GM06990 (cell line): Measurements from ENCODE around the gene ACSBG1.

Experiments
- DNase-seq: peaks from one replicate; pipeline ENCODE4 v3.0.0-alpha.2; 2011; ENCODE audit not compliant: insufficient read length; ENCODE audit errors: extremely low read depth
- H3K27me3 ChIP-seq: replicated peaks from 2 replicates; pipeline ENCODE4 v1.6.0; 2011; ENCODE audit warnings: low read length; ENCODE audit not compliant: control insufficient read depth, insufficient read depth
- H3K36me3 ChIP-seq: 2 replicates; pipeline ENCODE4 v1.5.1; 2011; ENCODE audit warnings: low read length; ENCODE audit not compliant: control insufficient read depth, insufficient read depth
- H3K4me3 ChIP-seq: replicated peaks from 2 replicates; pipeline ENCODE4 v1.5.1; 2011; ENCODE audit warnings: low read depth, mild to moderate bottlenecking, control low read depth, low read length
- TF ChIP-seq, protein P1 (sequence below): IDR thresholded peaks from 2 replicates; pipeline ENCODE4 v1.5.1; 2011; ENCODE audit warnings: low read length, control low read depth, mild to moderate bottlenecking, inconsistent platforms; ENCODE audit not compliant: insufficient read depth, poor library complexity, severe bottlenecking

Gene ACSBG1

DNA sequence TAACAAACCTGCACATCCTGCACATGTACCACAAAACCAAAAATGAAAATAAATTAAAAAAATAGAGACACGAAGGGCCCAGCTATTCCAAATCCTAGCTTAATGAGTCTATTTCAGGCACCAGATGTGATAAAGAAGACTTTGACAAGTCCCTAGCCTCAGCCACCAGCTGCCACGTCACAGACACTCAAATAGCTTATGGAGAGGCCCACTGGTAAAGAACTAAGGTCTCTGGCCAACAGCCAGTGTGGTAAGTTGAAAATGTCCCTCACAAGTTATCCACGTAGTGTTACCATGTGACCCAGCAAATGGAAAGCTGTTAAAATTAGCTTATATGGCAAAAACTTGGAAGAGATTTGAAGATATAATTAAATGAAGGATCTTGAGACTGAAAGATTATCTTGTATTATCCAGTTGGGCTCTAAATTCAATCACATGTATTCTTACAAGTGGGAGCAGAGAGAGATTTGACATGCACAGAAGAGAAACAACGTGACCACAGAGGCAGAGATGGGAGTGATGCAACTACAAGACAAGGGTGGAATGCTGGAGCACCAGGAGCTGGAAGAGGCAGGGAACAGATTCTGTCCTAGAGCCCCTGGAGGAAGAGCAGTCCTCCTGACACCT is 10.9 kb downstream of the ACSBG1 start:
- Histone ChIP-seq H3K4me3 (no peak overlapping the region), H3K27me3 (no peaks in the 10 kb centered on the region), H3K36me3 (no peaks in the 10 kb centered on the region)
- DNase-seq, result no peak
- TF ChIP-seq, protein P1, sequence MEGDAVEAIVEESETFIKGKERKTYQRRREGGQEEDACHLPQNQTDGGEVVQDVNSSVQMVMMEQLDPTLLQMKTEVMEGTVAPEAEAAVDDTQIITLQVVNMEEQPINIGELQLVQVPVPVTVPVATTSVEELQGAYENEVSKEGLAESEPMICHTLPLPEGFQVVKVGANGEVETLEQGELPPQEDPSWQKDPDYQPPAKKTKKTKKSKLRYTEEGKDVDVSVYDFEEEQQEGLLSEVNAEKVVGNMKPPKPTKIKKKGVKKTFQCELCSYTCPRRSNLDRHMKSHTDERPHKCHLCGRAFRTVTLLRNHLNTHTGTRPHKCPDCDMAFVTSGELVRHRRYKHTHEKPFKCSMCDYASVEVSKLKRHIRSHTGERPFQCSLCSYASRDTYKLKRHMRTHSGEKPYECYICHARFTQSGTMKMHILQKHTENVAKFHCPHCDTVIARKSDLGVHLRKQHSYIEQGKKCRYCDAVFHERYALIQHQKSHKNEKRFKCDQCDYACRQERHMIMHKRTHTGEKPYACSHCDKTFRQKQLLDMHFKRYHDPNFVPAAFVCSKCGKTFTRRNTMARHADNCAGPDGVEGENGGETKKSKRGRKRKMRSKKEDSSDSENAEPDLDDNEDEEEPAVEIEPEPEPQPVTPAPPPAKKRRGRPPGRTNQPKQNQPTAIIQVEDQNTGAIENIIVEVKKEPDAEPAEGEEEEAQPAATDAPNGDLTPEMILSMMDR, result no peak

DNA sequence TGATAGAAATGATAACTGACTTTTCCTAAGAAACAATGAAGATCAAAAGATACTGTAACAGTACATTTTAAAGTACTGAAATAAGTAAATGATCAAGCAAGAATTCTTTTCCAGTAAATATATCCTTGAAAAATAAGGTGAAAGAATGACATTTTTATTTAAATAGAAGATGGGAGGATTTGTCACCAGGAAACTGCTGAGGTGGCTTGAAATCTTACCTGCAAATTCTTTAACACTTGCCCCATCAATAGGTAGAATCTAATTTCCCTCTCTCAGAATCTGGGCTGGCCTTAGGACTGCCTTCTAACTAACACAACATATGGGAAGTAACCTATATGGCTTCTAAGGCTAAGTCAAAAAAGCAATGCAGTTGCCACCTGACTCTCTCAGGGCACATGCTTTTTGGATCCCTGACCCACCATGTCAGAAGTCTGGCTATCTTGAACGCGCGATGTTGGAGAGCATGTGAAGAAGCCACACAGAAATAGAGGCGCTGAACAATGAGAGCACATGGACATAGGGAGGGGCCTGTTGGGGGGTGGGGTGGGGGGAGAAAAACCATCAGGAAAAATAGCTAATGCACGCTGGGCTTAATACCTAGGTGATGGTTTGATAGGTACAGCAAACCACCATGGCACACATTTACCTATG is 11.5 kb downstream of the ACSBG1 start:
- no peak overlapping the region for H3K4me3 ChIP-seq
- TF ChIP-seq, protein P1, result no peak
- no peak for DNase-seq
- no peaks in the 10 kb centered on the region for H3K27me3 ChIP-seq
- H3K36me3 ChIP-seq, result no peaks in the 10 kb centered on the region

DNA sequence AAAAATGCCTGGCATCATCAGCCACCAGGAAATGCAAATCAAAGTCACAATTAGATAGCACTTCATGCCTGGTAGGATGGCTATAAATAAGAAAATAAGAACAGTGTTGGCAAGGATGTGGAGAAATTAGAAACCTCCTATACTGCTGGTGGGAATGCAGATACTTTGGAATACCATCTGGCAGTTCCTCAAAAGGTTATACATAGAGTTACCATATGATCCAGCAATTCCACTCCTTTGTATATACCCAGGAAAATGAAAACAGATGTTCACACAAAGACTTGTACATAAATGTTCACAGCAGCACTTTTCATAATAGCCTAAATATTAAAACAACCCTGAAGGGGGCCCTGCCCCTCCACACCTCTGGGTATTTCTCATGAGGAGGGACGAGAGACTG is 13.7 kb downstream of the ACSBG1 start:
- Histone ChIP-seq H3K27me3 (no peaks in the 10 kb centered on the region), H3K36me3 (no peaks in the 10 kb centered on the region), H3K4me3 (no peak overlapping the region)
- DNase-seq, result no peak
- TF ChIP-seq, protein P1, result no peak

DNA sequence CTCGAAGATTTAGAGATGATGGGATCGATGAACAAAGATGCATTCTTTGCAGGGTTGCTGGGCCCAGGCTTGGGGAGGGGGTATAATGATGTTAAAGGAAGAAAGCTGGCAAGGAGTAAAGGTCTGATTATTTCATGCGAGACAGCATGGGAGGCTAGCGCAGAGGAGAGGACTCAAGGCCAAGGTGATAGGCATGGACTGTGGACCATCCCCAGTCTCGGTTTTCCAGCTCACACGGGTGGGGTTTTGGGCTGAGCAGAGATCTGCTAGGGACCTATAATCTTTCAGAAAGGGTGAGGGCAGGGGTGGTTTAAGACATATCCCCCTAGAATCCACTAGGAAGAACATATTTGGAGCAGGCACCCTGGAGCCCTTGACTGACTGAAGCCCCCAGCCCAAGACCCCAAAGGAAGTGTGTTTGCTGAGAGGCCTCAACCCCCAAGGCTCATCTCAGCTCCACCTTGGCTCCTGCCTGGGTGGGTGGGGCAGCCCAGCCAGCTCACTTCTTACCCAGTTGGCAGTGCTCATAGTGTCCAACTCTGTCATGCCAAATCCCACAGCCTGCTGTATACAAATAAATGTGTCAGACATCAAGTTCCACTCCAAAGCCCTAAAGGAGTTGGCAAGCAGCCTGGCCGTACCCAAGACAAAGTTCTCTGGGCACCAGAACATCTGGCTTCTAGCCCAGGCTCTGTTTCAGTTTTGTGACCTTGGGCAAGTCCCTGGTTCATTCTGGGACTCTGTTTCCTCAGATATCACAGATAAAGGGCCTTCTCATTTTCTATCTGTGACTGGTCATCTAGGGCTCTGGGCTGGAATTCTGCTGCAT is 17.9 kb downstream of the ACSBG1 start:
- DNase-seq, result no peak
- TF ChIP-seq, protein P1, result no peak
- Histone ChIP-seq H3K4me3 (no peak overlapping the region), H3K27me3 (no peaks in the 10 kb centered on the region), H3K36me3 (no peaks in the 10 kb centered on the region)

DNA sequence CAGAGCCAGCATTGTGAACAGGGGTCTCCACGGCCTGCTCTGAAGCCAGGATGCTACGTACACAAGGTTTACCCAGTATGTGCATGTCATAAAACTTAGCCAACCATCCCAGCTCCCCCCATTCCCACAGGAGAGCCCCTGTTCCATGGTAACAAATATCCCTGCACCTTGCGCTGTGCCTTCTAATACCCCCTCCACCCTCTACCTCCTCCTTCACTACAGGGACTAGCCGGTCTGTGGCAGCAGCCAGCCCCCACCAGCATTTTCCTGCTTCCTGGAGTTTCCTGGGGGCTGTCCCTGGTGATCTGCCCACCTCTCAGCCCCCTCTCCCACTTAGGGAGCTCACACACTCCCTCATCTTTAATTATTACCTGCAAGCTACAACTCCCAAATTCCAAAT is 20.4 kb downstream of the ACSBG1 start:
- TF ChIP-seq, protein P1, result no peak
- no peaks in the 10 kb centered on the region for H3K36me3 ChIP-seq
- H3K27me3 ChIP-seq, result no peaks in the 10 kb centered on the region
- no peak for DNase-seq
- no peak overlapping the region for H3K4me3 ChIP-seq
